BE2C (cell line): ENCODE measurements around the gene PSAPL1.
"Not testable (repeated sequence)": the region's sequence is repeated elsewhere in the genome, so short reads cannot be mapped to it uniquely, and the experiment has no call there.

ENCODE experiments used
- DNase-seq: peaks from one replicate; pipeline ENCODE4 v3.0.0-alpha.2; 2020
- H3K27me3 ChIP-seq: fragments of 250-450 bp; sonication (Bioruptor Pico); 2 replicates; pipeline ENCODE4 v1.5.1; 2020; ENCODE audit warnings: mild to moderate bottlenecking
- H3K36me3 ChIP-seq: fragments of 250-450 bp; sonication (Bioruptor Pico); 2 replicates; pipeline ENCODE4 v1.5.1; 2020; ENCODE audit warnings: mild to moderate bottlenecking
- H3K4me1 ChIP-seq: fragments of 250-450 bp; sonication (Bioruptor Pico); 2 replicates; pipeline ENCODE4 v1.5.1; 2020
- H3K4me3 ChIP-seq: 2 replicates; pipeline ENCODE4 v1.5.1; 2011; ENCODE audit warnings: low read depth, low read length
- H3K9me3 ChIP-seq: fragments of 250-450 bp; sonication (Bioruptor Pico); 2 replicates; pipeline ENCODE4 v1.5.1; 2020
- TF ChIP-seq, protein P1 (sequence below): IDR thresholded peaks from 2 replicates; pipeline ENCODE4 v1.5.1; 2012; ENCODE audit warnings: mild to moderate bottlenecking, low read depth, low read length

Gene PSAPL1

DNA sequence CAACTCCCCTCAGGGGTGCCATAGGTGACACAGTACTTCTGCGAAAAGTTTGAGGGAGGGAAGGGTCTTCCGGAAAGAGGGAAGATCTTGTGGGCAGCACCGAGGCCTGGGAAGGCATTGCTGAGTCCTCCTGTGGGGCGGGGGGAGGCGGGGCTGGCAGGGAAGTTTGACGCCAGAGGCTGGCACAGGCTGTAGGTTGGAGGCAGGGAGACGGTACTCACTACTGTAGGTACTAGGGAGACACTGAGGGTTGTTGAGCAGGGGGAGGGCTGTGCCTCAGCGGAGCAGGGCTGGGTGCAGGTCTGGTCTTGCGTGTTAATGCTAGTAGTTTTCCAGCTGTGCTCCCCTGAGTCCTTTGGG lies 23.3 kb upstream of the PSAPL1 start:
- TF ChIP-seq, protein P1, sequence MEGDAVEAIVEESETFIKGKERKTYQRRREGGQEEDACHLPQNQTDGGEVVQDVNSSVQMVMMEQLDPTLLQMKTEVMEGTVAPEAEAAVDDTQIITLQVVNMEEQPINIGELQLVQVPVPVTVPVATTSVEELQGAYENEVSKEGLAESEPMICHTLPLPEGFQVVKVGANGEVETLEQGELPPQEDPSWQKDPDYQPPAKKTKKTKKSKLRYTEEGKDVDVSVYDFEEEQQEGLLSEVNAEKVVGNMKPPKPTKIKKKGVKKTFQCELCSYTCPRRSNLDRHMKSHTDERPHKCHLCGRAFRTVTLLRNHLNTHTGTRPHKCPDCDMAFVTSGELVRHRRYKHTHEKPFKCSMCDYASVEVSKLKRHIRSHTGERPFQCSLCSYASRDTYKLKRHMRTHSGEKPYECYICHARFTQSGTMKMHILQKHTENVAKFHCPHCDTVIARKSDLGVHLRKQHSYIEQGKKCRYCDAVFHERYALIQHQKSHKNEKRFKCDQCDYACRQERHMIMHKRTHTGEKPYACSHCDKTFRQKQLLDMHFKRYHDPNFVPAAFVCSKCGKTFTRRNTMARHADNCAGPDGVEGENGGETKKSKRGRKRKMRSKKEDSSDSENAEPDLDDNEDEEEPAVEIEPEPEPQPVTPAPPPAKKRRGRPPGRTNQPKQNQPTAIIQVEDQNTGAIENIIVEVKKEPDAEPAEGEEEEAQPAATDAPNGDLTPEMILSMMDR: no peak
- no peak overlapping the region for H3K4me3 ChIP-seq
- H3K4me1 ChIP-seq: peaks cover 21% of the 10 kb centered on the region
- DNase-seq: no peak
- H3K36me3 ChIP-seq: no peaks in the 10 kb centered on the region
- H3K9me3 ChIP-seq: no peaks in the 10 kb centered on the region
- H3K27me3 ChIP-seq: no peaks in the 10 kb centered on the region

DNA sequence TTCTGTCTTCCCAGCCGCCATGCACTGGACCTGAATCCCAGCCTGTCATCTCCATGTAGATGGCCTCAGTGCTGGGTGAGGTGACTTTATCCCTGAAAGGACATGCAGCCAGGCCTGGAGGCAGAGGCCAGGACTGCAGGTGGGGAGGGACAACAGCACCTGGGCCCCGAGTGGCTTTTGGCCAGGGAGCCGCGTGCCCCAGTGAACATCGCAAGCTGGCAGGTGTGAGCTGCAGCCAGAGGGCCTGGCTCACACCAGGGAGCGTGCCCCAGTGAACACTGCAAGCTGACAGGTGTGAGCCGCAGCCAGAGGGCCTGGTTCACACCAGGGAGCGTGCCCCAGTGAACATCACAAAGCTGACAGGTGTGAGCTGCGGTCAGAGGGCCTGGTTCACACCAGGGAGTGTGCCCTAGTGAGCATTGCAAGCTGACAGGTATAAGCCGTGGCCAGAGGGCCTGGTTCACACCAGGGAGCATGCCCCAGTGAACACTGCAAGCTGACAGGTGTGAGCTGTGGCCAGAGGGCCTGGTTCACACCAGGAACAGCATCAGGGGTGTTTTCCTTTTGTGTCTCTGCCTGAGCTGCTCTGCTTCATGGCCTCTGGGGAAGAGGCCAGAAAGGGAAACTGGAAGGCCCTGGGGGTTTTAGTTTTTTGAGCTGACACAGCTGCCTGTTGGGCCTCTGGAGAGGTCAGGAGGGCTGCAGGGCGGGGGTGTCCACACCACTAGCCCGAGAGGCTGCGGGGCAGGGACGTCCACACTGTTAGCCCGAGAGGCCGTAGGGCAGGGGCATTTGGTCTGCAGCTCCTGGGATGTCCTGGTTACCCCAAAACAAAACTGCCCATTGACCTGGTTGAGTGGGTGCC lies 22.7 kb upstream of the PSAPL1 start:
- Histone ChIP-seq H3K4me1 (peaks cover 21% of the 10 kb centered on the region), H3K36me3 (no peaks in the 10 kb centered on the region), H3K27me3 (no peaks in the 10 kb centered on the region), H3K9me3 (no peaks in the 10 kb centered on the region), H3K4me3 (no peak overlapping the region)
- TF ChIP-seq, protein P1: no peak
- DNase-seq: no peak

DNA sequence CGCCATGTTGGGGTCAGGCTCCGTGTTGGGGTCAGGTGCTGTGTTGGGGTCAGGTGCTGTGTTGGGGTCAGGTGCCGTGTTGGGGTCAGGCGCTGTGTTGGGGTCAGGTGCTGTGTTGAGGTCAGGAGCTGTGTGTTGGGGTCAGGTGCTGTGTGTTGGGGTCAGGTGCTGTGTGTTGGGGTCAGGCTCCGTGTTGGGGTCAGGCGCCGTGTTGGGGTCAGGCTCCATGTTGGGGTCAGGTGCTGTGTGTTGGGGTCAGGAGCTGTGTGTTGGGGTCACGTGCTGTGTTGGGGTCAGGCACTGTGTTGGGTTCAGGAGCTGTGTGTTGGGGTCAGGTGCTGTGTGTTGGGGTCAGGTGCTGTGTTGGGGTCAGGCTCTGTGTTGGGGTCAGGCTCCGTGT lies 18.1 kb upstream of the PSAPL1 start:
- not testable (repeated sequence) for H3K9me3 ChIP-seq, H3K4me1 ChIP-seq, DNase-seq, H3K27me3 ChIP-seq, H3K36me3 ChIP-seq, H3K4me3 ChIP-seq

DNA sequence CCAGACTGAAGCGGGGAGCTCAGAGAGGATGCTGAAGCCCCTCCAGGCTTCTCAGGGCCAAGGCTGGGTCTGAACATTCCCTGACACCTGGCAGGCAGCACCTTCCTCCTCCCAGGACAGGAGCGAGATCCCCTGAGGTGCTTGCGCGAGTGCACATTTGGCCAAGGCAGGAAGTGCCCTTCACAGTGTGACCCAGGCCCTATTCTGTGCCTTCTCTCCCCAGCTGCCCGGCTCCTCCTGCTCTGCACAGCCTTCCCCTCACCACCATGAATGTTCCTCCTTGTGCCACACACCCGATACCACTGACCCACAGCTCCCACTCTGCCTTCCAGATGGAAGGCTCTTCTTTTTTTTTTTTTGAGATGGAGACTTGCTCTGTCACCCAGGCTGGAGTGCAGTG lies 17.1 kb upstream of the PSAPL1 start:
- TF ChIP-seq, protein P1: no peak
- Histone ChIP-seq H3K36me3 (no peaks in the 10 kb centered on the region), H3K27me3 (no peaks in the 10 kb centered on the region), H3K4me3 (no peak overlapping the region), H3K9me3 (no peaks in the 10 kb centered on the region), H3K4me1 (no peaks in the 10 kb centered on the region)
- no peak for DNase-seq

DNA sequence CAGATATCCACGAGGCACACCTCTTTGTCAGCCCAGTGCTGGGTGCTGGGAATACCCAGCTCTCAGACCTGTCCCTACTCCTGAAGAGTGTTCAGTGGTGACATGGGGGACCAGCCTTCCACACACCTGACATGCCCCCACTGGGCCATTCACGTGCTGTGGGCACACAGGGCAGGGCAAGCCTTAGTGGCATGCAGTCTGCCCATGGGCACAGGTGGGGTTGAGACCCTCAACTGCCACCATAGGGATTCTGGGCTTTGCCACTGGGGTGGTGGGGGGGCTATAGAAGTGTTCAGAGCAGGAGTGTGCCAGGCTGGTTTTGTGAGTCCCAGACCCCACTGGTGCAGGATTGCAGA lies 16.7 kb upstream of the PSAPL1 start:
- DNase-seq: no peak
- H3K27me3 ChIP-seq: no peaks in the 10 kb centered on the region
- TF ChIP-seq, protein P1: no peak
- no peaks in the 10 kb centered on the region for H3K4me1 ChIP-seq
- no peaks in the 10 kb centered on the region for H3K9me3 ChIP-seq
- no peaks in the 10 kb centered on the region for H3K36me3 ChIP-seq
- H3K4me3 ChIP-seq: no peak overlapping the region

DNA sequence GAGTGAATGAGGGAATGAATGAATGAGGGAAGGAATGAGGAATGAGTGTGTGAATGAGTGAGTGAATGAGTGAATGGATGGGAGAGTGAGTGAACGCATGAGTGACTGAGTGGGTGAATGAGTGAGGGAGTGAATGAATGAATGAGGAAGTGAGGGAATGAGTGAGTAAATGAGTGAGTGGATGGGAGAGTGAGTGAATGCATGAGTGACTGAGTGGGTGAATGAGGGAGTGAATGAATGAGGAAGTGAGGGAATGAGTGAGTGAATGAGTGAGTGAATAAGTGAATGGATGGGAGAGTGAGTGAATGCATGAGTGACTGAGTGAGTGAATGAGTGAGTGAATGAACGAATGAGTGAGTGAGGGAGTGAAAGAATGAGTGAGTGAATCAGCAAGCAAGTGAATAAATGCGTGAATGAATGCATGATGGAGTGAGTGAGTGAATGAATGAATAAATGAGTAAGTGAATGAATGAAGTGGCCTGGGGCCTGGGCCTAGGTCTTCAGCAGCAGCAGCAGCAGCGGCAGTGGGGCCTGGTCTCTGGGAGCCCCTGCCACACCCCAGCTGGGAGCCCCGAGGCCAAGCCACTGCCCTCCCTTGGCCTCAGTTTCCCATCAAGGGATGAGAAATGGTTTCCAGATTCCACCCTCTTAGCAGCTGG lies 16.2 kb upstream of the PSAPL1 start:
- Histone ChIP-seq H3K4me1 (no peaks in the 10 kb centered on the region), H3K9me3 (no peaks in the 10 kb centered on the region), H3K36me3 (no peaks in the 10 kb centered on the region), H3K4me3 (no peak overlapping the region), H3K27me3 (no peaks in the 10 kb centered on the region)
- TF ChIP-seq, protein P1: no peak
- DNase-seq: no peak
